HCT116 (cell line): ENCODE results near the gene RAB27B. TPM values are rescaled to one million over a fixed set of nuclear protein-coding genes. Genes with fewer than 3 reads are reported as not detected.

Experiments used
- ATAC-seq: fragments of 200-7000 bp; cut with Tn5 transposase; 2 replicates; pipeline ENCODE4 v1.9.1; 2020; ENCODE audit warnings: mild to moderate bottlenecking, moderate library complexity
- BruUV-seq: library from RNA; stranded (reverse); fragments of 400-500 nt; replicated peaks from 2 replicates; lab custom pipeline; 2021; lab: Mats Ljungman, UMichigan
- CTCF ChIA-PET: fragments of 300-600 bp; sonication (Branson Sonifier 250); formaldehyde crosslinking; loops from one replicate; lab custom pipeline; 2021; ENCODE audit warnings: antibody characterized with exemption; lab: Charles Lee
- POLR2A ChIA-PET: fragments of 300-600, 350-600 bp; sonication (Branson Sonifier 250); formaldehyde crosslinking; loops from one replicate; lab custom pipeline; 2021; ENCODE audit warnings: antibody characterized with exemption; lab: Charles Lee
- RAD21 ChIA-PET, 2 experiments: fragments of 300-600 bp; sonication (Branson Sonifier 250); formaldehyde crosslinking; loops; one replicate each; lab custom pipeline; 2023; ENCODE audit warnings: low total read pairs in 2 of 2; ENCODE audit not compliant: uncharacterized antibody in 2 of 2, unreplicated experiment in 2 of 2, low non-redundant PET in 1 of 2; lab: Charles Lee
- DNase-seq: peaks from one replicate; pipeline ENCODE4 v3.0.0-alpha.2; 2010; ENCODE audit warnings: low read depth, low spot score
- H2AFZ ChIP-seq: fragments of 200-600 bp; shearing (Covaris generic), sonication (generic); 2 replicates; pipeline ENCODE4 v1.6.1; 2017; ENCODE audit warnings: low read depth, mixed run types, mixed read lengths, antibody characterized with exemption, low read length; ENCODE audit not compliant: poor library complexity, severe bottlenecking
- H3K27ac ChIP-seq: 2 replicates; pipeline ENCODE4 v1.5.1; 2012; ENCODE audit warnings: low read depth, low read length
- H3K27me3 ChIP-seq: fragments of 200-600 bp; sonication (generic); 2 replicates; pipeline ENCODE4 v1.6.1; 2016; ENCODE audit warnings: mixed run types, low read length, mixed read lengths; ENCODE audit not compliant: insufficient read depth
- H3K36me3 ChIP-seq, 2 experiments: fragments of 200-500 bp in 1 of 2; fragments of 200-600 bp in 1 of 2; sonication (Bioruptor generic) in 1 of 2; sonication (generic) in 1 of 2; 2 replicates each; pipeline versions ENCODE4 v1.5.1 to v1.6.1; 2014 to 2016; ENCODE audit warnings: low read length in 2 of 2, inconsistent platforms in 1 of 2, mixed read lengths in 1 of 2, mixed run types in 1 of 2; ENCODE audit not compliant: insufficient read depth in 2 of 2, control insufficient read depth in 1 of 2
- H3K4me1 ChIP-seq, 2 experiments: fragments of 200-600 bp in 1 of 2; sonication (generic) in 1 of 2; 2 replicates each; pipeline versions ENCODE4 v1.5.1 to v1.6.1; 2012 to 2017; ENCODE audit warnings: low read length in 2 of 2, inconsistent platforms in 1 of 2, mild to moderate bottlenecking in 1 of 2, mixed read lengths in 1 of 2, mixed run types in 1 of 2, moderate library complexity in 1 of 2; ENCODE audit not compliant: insufficient read depth in 2 of 2, control insufficient read depth in 1 of 2
- H3K4me2 ChIP-seq: fragments of 200-600 bp; sonication (generic); 2 replicates; pipeline ENCODE4 v1.6.1; 2017; ENCODE audit warnings: mixed run types, low read length, mixed read lengths
- H3K4me3 ChIP-seq, 2 experiments: fragments of 200-600 bp in 1 of 2; sonication (generic) in 1 of 2; replicated peaks in 1 of 2; 2 replicates each; pipeline ENCODE4 v1.5.1; 2011 to 2016; ENCODE audit warnings: low read length in 2 of 2, control low read depth in 1 of 2, low read depth in 1 of 2, mild to moderate bottlenecking in 1 of 2, mixed read lengths in 1 of 2, mixed run types in 1 of 2
- H3K79me2 ChIP-seq: fragments of 200-600 bp; sonication (generic); 2 replicates; pipeline ENCODE4 v1.6.1; 2017; ENCODE audit warnings: mild to moderate bottlenecking, mixed run types, low read length, moderate library complexity, mixed read lengths; ENCODE audit not compliant: insufficient read depth
- H3K9ac ChIP-seq: fragments of 200-600 bp; sonication (generic); 2 replicates; pipeline ENCODE4 v1.6.1; 2016; ENCODE audit warnings: low read length, mixed read lengths
- H3K9me2 ChIP-seq: fragments of 200-600 bp; sonication (generic), shearing (Covaris generic); 2 replicates; pipeline ENCODE4 v1.6.1; 2017; ENCODE audit warnings: mixed run types, mild to moderate bottlenecking, moderate library complexity; ENCODE audit not compliant: insufficient read depth
- H3K9me3 ChIP-seq, 2 experiments: fragments of 200-500 bp in 1 of 2; fragments of 200-600 bp in 1 of 2; sonication (Bioruptor generic) in 1 of 2; sonication (generic) in 1 of 2; 2 replicates each; pipeline ENCODE4 v1.6.1; 2014 to 2017; ENCODE audit warnings: low read length in 2 of 2, mixed read lengths in 2 of 2, inconsistent platforms in 1 of 2, low read depth in 1 of 2, mild to moderate bottlenecking in 1 of 2, mixed run types in 1 of 2, moderate library complexity in 1 of 2; ENCODE audit not compliant: control insufficient read depth in 1 of 2, insufficient read depth in 1 of 2
- H4K20me1 ChIP-seq: fragments of 200-600 bp; sonication (generic), shearing (Covaris generic); 2 replicates; pipeline ENCODE4 v1.6.1; 2017; ENCODE audit warnings: mixed run types, mild to moderate bottlenecking, moderate library complexity; ENCODE audit not compliant: insufficient read depth
- CBX3 ChIP-seq: IDR thresholded peaks from 2 replicates; pipeline ENCODE4 v1.6.1; 2012; ENCODE audit warnings: low read depth
- EZH2 ChIP-seq: fragments of 200-600 bp; sonication (generic); IDR thresholded peaks from 2 replicates; pipeline ENCODE4 v1.6.1; 2017; ENCODE audit warnings: antibody characterized with exemption, mixed run types
- EZH2phosphoT487 ChIP-seq: fragments of 200-600 bp; IDR thresholded peaks from 2 replicates; pipeline ENCODE4 v1.6.1; 2018; ENCODE audit warnings: antibody characterized with exemption, borderline replicate concordance
- RAD21 ChIP-seq: IDR thresholded peaks from 2 replicates; pipeline ENCODE4 v1.6.1; 2012; ENCODE audit warnings: low read depth, mild to moderate bottlenecking
- SRF ChIP-seq: IDR thresholded peaks from 2 replicates; pipeline ENCODE4 v1.6.1; 2012; ENCODE audit warnings: low read depth
- TCF7L2 ChIP-seq: IDR thresholded peaks from 2 replicates; pipeline ENCODE4 v1.7.0; 2011; ENCODE audit warnings: borderline replicate concordance, inconsistent platforms; ENCODE audit not compliant: insufficient read depth, insufficient read length; ENCODE audit errors: extremely low read depth
- YY1 ChIP-seq: IDR thresholded peaks from 2 replicates; pipeline ENCODE4 v1.6.1; 2011; ENCODE audit warnings: low read length, low read depth, moderate library complexity, mild to moderate bottlenecking; ENCODE audit not compliant: insufficient replicate concordance; ENCODE audit errors: extremely low read depth
- intact Hi-C: fragments of 100-400 bp; cut with micrococcal nuclease; formaldehyde crosslinking; loops from 2 replicates; pipeline ENCODE4 v1.10.0; 2022
- total RNA-seq: library from RNA; stranded (reverse); gene quantifications from one replicate; pipeline ENCODE4 v1.2.1, GENCODE V29; 2021; ENCODE audit not compliant: unreplicated experiment
- TF ChIP-seq, protein P1 (sequence below): IDR thresholded peaks from 2 replicates; pipeline ENCODE4 v1.6.1; 2012
- TF ChIP-seq, protein P2 (sequence below): IDR thresholded peaks from 2 replicates; pipeline ENCODE4 v1.6.1; 2011; ENCODE audit warnings: mild to moderate bottlenecking, low read length, moderate library complexity; ENCODE audit not compliant: insufficient replicate concordance; ENCODE audit errors: extremely low read depth
- TF ChIP-seq, protein P3 (sequence below): IDR thresholded peaks from 2 replicates; pipeline ENCODE4 v1.6.1; 2012; ENCODE audit warnings: low read depth

RAB27B gene
- total RNA-seq, 1 experiment from 2014 or later = 2.2 TPM

DNA sequence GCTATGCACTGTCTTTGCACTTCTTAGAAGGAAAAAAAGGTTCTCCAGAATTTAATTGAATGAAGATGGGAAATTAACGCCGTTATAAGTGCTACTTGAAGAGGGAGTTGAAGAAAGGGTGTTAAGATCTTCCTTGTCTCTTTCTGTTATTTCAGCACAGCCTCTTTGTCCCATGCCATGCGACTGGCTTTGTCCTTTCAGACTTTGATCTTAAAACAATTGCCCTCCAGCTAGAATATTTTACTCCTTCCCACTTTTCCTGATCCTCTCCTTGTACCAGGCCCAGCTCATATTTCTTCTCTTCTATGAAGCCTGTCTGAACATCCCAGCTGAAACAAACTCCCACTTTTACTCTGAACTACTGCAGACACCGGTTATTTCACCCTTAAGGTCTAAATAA, 51.4 kb downstream of the RAB27B start:
- DNase-seq (no peak), ATAC-seq (no peak)
- no peak for TF ChIP-seq SRF
- no peak for TF ChIP-seq EZH2
- TF ChIP-seq, protein P1, sequence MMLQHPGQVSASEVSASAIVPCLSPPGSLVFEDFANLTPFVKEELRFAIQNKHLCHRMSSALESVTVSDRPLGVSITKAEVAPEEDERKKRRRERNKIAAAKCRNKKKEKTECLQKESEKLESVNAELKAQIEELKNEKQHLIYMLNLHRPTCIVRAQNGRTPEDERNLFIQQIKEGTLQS = no peak
- TF ChIP-seq RAD21 = no peak
- TF ChIP-seq EZH2phosphoT487 = no peak
- TF ChIP-seq, protein P2, sequence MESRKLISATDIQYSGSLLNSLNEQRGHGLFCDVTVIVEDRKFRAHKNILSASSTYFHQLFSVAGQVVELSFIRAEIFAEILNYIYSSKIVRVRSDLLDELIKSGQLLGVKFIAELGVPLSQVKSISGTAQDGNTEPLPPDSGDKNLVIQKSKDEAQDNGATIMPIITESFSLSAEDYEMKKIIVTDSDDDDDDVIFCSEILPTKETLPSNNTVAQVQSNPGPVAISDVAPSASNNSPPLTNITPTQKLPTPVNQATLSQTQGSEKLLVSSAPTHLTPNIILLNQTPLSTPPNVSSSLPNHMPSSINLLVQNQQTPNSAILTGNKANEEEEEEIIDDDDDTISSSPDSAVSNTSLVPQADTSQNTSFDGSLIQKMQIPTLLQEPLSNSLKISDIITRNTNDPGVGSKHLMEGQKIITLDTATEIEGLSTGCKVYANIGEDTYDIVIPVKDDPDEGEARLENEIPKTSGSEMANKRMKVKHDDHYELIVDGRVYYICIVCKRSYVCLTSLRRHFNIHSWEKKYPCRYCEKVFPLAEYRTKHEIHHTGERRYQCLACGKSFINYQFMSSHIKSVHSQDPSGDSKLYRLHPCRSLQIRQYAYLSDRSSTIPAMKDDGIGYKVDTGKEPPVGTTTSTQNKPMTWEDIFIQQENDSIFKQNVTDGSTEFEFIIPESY = no peak
- TF ChIP-seq TCF7L2 = no peak
- TF ChIP-seq, protein P3, sequence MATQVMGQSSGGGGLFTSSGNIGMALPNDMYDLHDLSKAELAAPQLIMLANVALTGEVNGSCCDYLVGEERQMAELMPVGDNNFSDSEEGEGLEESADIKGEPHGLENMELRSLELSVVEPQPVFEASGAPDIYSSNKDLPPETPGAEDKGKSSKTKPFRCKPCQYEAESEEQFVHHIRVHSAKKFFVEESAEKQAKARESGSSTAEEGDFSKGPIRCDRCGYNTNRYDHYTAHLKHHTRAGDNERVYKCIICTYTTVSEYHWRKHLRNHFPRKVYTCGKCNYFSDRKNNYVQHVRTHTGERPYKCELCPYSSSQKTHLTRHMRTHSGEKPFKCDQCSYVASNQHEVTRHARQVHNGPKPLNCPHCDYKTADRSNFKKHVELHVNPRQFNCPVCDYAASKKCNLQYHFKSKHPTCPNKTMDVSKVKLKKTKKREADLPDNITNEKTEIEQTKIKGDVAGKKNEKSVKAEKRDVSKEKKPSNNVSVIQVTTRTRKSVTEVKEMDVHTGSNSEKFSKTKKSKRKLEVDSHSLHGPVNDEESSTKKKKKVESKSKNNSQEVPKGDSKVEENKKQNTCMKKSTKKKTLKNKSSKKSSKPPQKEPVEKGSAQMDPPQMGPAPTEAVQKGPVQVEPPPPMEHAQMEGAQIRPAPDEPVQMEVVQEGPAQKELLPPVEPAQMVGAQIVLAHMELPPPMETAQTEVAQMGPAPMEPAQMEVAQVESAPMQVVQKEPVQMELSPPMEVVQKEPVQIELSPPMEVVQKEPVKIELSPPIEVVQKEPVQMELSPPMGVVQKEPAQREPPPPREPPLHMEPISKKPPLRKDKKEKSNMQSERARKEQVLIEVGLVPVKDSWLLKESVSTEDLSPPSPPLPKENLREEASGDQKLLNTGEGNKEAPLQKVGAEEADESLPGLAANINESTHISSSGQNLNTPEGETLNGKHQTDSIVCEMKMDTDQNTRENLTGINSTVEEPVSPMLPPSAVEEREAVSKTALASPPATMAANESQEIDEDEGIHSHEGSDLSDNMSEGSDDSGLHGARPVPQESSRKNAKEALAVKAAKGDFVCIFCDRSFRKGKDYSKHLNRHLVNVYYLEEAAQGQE = no peak
- no peak for TF ChIP-seq CBX3
- no peak for TF ChIP-seq YY1
- H3K79me2 ChIP-seq = no peaks in the 10 kb centered on the region
- ChIA-PET POLR2A (no interaction called here), CTCF (no interaction called here), RAD21 (no interaction called here)
- no peak overlapping the region for H3K27ac ChIP-seq
- H3K9ac ChIP-seq = no peak overlapping the region
- intact Hi-C loops = no loop called here
- no peaks in the 10 kb centered on the region for H3K9me2 ChIP-seq
- H3K4me3 ChIP-seq = no peak overlapping the region
- BruUV-seq = no TSS peak
- H4K20me1 ChIP-seq = no peaks in the 10 kb centered on the region
- no peaks in the 10 kb centered on the region for H3K36me3 ChIP-seq
- H3K9me3 ChIP-seq = no peaks in the 10 kb centered on the region
- no peaks in the 10 kb centered on the region for H3K4me1 ChIP-seq
- no peaks in the 10 kb centered on the region for H3K27me3 ChIP-seq
- H3K4me2 ChIP-seq = no peak overlapping the region
- no peak overlapping the region for H2AFZ ChIP-seq
